Activated gamma-delta T cell treated with Interleukin-2 at 50 U/mL for 16 hours (primary cell): ENCODE results near the gene PTPRN2.
A peak's percentile ranks its signal among the peaks of the same experiment; 100 is the strongest.
"Not testable (repeated sequence)": the region's sequence is repeated elsewhere in the genome, so short reads cannot be mapped to it uniquely, and the experiment has no call there.

Experiments
- DNase-seq: peaks from one replicate; pipeline ENCODE4 v3.0.0-alpha.2; 2020

Gene PTPRN2

DNA sequence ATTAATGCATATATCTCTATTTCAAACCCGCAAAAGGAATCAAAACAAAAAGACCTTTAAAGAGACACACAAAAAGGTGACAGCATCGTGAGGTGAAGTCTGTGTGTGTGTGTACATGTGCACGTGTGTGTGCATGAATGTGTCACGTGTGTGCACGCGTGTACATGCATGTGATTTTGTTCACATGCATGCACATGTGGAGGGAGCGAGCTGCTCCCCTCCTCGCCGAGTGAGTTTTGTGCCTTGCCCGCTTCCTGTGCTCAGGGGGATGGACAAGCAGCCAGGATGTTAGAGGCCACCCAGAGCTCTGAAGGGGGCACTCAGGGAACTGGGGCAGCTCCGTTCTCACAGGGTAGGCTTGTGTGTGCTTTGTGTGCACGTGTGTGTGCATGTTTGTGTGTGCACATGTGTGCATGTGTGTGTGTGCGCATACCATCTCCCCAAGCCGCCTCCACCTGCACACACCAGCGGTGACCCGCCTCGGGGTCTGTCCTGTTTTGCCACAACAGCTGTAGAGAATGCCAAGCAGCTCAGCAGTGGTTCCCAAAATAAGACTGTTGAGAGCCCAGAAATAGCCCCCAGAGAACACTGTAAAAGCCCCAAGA, 191.2 kb downstream of the PTPRN2 start:
- no peak for DNase-seq

DNA sequence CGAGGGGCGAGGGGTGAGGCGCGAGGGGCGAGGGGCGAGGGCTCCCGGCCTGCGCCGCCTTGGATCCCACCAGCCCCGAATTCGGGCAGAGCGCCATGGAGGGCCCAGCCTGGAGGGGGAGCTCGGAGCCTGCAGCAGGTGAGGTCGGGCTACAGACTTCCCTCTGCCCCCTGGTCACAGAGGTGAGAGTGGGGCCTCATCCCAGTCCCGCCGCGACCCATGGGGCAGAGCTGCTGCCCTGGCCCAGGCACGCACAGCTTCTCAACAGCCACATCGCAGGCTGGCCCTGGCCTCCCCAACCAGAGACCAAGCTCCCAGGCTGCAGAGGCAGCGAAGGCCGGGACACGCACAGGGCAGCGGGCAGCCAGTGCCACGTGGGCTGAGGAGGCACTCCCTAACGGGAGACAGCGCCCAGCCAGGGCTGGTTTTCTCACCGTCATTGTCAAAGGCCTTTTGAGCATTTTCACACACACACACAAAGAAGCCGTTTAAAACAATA, 191.8 kb downstream of the PTPRN2 start:
- no peak for DNase-seq

DNA sequence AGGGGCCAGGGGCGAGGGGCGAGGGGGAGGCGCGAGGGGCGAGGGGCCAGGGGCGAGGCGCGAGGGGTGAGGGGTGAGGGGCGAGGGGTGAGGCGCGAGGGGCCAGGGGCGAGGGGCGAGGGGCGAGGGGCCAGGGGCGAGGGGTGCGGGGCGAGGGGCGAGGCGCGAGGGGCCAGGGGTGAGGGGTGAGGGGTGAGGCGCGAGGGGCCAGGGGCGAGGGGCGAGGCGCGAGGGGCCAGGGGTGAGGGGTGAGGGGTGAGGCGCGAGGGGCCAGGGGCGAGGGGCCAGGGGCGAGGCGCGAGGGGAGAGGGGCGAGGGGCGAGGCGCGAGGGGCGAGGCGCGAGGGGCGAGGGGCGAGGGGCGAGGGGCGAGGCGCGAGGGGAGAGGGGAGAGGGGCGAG, 192.3 kb downstream of the PTPRN2 start:
- no peak for DNase-seq

DNA sequence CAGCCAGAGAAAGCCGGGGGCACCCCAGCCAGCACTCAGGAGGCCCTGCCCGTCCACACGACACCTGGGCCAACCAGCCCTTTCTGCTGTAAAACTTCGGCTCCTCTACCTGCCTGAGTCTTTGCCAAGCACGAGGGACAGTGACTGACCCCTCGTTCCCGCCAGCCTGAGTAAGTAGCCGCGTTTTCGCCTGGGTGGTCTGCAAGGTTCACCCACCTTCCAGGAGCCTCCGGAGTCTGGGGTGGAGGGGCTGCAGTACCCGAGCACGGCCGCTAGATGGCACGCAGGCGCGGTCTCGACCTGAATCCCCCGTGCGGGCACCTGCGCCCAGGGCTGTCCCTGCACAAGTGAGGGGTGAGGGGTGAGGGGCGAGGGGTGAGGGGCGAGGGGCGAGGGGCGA, 192.7 kb downstream of the PTPRN2 start:
- peak; percentile 22 for DNase-seq

DNA sequence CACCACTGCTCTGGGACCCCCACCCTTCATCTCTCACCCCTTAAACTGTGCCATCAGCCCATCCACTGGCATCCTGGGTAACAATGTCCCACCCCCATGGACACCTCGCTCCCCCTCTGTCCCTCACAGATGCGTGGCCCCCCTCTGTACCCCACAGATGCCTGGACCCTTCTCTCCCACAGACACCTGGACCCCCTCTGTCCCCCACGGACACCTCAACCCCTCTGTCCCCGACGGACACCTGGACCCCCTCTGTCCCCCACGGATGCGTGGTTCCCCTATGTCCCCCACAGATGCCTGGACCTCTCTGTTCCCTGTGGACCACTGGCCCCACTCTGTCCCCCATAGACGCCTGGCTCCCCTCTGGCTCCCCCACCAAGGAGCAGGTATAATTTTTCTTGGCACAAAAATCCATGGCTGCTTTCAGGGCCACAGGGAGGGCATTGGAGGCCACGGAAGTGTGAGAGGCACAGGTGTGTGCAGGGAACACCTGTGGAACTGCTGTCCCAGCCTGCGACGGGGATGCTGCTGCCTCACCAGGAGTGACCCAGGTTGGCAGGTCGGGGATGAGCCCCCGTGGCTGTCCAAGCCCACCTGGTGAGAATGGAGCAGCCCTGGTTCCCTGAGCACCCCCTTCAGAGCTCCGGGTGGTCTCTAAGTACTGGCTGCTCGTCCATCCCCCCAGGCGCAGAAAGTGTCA, 193.5 kb downstream of the PTPRN2 start:
- no peak for DNase-seq

DNA sequence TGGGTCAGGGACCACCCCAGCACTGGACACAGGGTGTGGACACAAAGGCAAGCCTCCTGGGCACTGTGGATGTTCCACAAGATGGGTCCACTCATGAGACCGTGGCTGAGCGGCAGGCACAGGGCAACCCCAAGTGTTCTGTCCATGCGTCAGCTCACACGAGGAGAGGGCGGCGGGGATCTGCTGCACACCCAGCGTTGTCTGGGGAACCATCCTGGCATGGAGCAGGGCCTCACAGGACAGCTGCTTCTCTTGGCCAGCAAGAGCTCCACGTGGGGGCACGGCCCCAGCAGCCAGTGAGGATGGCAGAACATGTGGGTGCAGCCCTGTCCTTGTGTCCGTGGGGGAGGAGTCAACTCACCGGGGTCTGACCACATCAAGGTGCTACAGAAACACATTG, 195.4 kb downstream of the PTPRN2 start:
- no peak for DNase-seq

DNA sequence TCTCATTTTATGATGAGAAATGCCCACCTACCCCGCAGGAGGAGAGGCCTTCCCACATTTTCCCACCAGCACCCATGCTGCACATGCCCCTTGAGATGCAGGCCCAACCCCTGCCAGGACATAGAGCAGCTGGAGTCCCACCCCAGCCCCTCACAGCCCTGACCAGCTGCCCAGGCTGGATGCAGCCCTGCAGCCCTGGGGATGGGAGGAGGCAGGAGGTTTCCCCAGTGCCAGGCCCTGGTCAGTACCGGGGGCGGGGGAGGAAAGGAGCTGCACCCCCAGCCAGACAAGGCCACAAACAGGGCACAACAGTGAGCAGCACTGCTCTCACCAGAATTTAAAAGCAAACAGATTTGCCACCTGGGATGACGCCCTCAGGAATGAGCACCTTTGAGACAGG, 196.1 kb downstream of the PTPRN2 start:
- DNase-seq = no peak

DNA sequence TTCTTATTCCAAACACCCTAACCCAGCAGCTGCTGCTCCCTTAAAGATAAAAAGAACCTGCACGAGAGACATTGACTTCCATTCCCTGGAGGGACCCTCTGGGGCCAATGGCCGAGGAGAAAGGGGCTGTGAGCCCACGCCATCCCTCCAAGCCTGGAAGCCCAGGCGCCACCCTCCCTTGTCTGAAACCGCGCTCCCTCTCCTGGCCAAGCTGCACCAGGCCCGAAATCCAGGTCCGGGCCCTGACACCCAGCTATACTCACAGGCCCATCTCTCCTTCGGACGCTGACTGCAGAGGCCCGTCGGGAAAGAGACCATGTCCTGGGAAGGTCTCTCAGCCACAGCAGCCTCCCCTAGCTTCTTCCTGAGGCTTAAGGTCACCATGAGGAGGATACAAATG, 196.5 kb downstream of the PTPRN2 start:
- no peak for DNase-seq

DNA sequence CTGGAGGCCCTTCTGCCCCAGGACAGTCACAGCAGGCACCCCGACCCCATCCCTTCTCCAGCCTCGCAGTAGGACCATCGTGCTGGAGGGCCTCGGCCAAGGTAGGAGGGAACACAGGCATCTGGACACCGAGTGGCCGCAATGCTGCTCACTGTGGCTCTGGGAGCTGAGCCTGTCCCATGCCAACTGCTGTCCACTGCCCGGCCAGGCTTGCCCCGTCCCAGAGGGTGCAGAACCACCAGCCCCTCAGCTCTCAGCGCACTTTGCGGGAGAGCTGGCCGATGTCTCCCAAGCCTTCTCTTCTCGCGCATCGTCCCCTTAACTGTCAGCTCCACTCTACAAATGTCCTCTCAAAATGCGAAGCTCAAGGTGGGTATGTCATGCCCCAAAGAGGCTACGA, 197.2 kb downstream of the PTPRN2 start:
- no peak for DNase-seq

DNA sequence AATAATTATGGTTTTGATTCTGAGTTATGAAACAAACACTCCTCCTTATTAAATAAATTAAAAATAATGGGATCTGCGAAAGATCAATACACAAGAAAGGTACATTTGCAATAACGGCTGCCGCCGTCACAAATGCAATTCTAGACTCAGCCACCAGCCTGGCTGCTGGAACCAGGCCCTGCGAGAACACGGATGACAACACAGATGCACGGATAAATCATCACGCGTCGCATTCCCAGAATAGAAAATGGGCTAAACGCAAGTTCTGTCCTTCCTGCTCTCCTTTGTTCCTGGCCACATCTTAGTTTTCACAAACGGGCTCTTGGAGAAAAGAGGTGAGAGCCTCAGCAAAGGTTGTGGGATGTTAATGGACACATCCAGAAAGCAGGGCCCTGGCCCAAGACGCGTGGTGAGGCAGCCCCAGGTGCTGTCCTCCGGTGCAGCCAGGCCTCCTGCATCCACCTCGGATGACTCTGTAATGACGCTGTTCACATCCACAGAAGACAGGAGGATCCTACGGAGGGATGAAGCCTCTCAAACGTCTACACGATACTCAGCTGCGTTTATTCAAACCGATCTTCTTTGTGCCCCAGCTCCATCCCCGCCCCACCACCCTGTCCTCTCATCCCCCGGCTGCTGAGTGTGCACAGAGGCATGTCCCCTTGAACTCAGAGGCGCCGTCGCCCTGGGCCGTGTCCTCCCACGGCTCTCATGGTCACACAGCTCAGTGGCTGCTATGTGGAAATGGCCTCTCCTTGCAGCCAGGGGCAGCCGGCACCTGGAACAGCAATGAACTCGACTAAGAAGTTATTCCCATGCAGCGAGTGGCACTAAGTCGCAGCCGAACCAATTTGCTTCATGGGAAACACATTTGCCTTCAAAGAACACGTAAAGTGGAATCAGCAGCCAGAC, 197.9 kb downstream of the PTPRN2 start:
- no peak for DNase-seq

DNA sequence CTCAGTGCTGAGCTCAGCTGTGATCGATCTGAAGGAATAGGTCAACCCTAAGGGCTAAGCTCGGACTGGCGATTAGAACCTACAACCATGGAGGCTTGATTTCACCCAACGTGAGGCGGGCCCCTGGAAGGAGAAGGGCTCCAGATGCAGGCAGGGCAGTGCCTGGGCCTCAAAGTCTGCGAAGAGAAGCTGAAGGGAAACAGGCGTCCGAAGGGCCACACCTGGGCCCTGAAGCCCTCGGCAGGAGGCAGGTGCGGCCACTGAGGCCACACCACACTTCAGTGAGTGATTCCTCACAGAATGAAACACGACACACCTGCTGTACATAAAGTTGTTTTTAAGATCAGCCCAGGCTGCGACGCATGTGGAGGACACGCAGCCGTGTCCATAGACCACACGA, 198.7 kb downstream of the PTPRN2 start:
- no peak for DNase-seq

DNA sequence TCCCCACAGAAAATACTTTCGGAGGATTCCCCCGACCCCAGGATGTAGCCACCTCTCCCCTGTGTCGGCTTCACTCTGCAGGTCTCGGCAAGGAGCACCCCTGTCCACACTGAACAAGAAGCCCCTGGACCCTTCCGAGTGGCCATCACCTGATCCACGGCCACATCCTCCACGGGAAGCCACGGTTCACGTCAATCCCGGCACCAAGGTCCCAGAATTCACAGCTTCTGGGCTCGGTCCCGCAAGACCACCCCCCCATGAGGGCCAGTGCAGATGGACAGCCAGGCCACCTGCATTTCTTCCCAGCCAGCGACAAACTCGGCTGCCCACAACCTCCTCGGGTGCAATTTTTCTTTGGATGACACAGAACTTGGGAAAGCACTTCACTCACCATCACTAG, 199.6 kb downstream of the PTPRN2 start:
- no peak for DNase-seq

DNA sequence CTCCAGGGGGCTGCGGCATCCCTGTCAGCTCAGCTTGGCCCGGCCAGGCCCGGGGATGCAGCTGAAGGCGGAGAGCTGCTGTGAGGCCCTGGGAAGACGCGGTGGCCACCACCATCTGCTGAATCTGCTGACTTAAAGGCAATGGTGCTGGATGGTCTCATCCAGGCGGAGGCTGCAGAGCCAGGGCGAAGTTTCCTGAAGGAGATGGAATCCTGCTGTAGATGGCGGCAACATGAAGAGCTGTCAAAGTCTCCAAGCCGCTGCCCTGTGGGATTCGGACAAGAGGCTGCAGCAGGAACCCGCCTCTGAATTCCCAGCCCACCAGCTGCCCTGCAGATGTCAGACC, 200.1 kb downstream of the PTPRN2 start:
- DNase-seq = no peak

DNA sequence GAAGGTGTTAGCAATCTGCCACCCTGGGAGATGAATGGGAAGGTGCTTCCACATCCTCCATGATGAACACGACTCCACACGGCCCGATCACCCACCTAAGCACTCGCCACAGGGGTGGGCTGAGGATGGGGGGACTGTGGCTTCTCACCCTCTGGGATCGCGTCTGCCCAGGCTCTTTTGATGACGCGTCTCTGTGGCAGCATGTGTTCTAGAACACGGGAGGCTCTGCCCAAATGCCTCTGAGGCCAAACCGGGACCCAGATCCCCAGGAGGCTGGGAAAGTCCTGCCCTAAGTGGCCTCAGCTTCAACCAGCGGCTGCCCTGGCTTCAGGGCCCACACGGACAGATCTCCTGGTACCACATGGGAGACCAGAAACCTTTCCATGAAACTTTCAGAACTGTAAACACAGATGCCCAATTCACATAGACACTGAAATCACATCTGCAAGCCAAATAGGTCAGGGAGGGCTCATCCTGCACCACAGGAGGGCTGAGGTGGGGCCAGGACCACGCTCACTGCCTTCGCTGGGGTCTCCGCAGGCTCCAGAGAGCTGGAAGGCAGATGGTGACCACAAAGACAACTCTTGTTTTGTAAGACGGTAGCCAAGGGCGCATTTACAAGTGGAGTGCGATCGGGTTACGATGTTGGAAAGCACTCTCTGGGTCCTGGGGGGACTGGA, 200.6 kb downstream of the PTPRN2 start:
- DNase-seq = no peak

DNA sequence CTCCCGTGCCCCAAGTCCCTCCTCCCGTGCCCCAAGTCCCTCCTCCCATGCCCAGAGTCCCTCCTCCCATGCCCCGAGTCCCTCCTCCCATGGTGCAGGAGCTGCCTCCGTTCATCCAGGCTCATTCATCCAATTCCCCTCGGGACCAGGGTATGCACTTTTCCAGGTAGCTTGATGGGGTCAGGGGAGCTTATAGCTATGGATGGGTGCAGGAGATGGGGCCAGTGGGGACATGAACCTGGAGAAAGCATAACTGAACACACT, 201.3 kb downstream of the PTPRN2 start:
- DNase-seq = no peak

DNA sequence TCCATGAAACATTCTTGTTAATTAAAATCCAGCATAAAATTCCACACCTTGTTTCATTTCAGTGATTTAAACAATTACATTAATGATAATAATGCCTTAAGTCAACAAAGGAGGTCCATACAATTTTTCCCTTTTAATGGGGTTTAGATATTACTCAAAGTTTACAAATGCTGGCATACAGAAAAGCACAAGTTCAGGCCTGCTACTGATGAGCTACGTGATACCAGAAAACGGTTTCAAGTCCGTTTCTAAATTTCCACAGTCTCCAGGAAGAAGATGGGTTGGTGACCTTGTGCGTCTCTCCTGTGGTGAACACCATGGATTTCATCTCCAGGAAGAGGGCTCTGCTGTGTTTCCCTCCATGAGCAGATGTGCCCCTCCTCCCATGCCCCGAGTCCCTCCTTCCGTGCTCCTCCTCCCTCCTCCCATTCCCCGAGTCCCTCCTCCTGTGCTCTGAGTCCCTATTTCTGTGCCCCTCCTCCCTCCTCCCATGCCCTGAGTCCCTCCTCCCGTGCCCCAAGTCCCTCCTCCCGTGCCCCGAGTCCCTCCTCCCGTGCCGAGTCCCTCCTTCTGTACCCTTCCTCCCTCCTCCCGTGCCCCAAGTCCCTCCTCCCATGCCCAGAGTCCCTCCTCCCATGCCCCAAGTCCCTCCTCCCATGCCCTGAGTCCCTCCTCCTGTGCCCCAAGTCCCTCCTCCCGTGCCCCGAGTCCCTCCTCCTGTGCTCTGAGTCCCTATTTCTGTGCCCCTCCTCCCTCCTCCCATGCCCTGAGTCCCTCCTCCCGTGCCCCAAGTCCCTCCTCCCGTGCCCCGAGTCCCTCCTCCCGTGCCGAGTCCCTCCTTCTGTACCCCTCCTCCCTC, 201.9 kb downstream of the PTPRN2 start:
- DNase-seq = not testable (repeated sequence)

DNA sequence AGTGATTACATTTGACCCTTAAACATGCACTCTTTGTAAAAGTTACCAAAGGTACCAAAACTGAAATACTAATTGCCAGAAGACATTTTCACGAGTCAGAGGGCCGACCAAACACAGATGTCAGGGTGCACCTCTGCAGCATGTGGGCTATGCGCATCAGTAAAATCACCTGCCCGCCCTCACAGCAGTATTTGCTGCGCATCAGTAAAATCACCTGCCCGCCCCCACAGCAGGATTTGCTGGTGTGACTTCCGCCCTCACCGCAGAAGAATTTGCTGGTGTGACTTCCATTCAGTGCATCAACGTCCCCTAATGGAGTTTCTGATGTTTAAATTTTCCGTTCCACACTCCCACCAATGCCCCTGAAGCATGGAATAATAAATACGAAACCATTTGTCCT, 202.9 kb downstream of the PTPRN2 start:
- no peak for DNase-seq

DNA sequence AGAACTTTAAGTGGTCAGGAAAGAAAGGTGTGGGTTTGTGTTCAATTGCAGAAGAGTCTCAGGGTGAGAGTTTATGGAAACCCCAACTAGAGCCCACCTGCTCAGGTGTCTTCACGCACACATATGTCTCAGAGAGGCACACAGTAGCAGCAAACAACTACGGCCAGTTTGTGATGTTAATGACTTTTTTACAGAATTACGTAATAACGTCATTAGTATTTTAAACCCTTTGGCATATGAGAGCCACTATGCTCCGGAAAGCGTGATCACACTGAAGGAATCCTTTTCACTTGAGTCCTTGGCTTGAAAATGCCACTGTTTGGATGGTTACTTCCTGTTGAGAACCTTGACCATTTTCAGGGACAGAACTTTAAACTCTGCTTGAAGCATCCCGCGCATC, 204.0 kb downstream of the PTPRN2 start:
- DNase-seq = no peak

DNA sequence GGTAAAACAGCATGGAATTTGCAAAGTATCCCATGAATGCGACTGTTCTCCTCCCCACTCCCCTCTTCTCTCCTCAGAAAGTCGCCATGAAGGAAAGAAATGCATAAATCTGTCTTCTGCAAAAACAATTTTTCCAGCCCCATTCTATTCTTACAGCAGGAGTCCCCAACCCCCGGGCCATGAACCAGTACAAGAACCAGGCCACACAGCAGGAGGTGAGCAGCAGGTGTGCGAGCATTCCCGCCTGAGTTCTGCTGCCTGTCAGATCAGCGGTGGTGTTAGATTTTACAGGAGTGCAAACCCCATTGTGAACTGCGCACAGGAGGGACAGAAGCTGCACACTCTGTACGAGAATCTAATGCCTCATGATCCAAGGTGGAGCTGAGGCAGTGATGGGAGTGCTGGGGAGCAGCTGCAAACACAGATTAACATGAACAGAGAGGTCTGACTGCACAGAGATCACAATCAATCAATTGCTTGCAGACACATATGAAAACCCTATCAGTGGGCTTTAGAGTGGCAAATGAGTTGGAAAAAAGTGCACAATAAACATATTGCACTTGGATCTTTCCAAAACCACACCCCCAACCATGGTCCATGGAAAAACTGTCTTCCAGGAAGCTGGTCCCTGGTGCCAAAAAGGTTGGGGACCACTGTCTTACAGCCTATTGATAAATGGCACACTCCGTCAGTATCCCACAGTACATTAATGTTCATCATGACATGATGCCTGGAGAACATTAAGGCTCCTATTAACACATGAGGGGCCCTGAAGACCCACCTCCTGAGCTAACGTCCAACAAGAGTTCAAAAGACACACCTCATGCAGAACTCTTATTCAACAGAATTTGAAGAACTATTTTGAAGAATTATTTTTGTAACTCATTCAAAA, 205.0 kb downstream of the PTPRN2 start:
- no peak for DNase-seq

DNA sequence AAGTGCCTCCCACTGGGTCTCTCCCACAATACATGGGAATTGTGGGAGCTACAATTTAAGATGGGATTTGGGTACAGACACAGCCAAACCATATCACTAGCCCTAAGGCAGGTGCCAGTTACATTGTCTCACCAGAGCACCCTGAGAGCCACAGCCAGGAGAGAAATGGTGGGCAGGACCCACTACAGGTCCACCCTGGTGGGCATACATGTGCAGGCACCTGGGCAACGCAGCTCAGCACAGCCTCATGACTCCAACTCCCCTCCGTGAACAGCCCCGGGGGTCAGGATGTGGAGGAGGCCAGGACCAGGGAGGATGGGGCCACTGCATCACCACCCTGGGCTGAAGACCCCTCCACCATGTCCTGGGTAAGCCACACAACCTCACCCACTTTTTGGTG, 205.7 kb downstream of the PTPRN2 start:
- no peak for DNase-seq

DNA sequence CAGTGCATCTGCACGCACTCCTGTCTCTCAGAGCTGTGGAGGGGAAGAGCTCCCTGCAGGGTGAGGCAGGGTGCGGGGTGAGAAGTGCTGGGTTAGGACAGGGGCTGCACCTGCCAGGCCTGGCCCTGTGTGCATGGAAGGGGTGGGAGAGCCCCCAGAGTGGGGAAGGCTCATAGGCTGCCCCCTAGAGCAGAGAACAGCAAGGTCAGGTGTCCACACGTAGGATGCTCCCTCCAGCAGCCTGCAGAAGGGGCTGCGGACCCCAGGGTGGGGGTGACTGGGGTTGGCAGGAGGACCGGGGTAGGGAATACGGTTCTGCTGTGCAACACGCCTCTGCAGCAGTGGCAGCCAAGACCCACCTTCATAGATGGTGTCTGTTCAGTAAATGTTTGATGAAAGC, 208.6 kb downstream of the PTPRN2 start:
- DNase-seq = no peak
